ENCODE measurements around the gene C2orf76.
A peak's percentile ranks its signal among the peaks of the same experiment; 100 is the strongest.

C2orf76 gene

DNA sequence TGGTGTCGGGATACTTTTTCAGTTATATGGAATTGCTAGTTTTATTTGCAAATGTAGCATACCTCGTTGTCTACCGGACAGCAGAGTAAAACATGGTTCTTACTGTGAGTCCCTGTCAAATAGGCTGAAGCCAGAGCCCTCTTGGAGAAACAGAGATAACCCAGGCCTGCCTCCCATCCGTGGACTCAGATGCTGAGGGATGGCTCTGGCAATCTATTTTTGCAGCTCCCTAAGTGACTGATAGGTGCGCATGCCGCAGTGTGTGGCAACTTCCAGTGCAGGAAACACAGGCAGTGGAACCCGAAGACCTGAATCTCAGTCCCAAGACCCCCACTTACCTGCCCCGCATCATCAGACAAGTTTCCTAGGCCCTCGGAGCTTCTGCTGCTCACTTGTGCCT, 109.4 kb downstream of the C2orf76 start:
- Histone ChIP-seq H3K4me1 (ENCODE audit: control insufficient read depth, low read depth, low read length) (peaks cover 44% of the 10 kb centered on the region), H3K4me3 (ENCODE audit: low read length) (no peak overlapping the region), H3K36me3 (ENCODE audit: control insufficient read depth, low read depth, low read length) (peaks cover 6% of the 10 kb centered on the region), H3K27me3 (ENCODE audit: control insufficient read depth, insufficient read depth, low read length) (no peaks in the 10 kb centered on the region), H3K9me3 (ENCODE audit: control insufficient read depth, low read depth, low read length) (no peaks in the 10 kb centered on the region), H3K27ac (ENCODE audit: low read length) (no peak overlapping the region), H3K9ac (ENCODE audit: low read length) (no peak overlapping the region)

DNA sequence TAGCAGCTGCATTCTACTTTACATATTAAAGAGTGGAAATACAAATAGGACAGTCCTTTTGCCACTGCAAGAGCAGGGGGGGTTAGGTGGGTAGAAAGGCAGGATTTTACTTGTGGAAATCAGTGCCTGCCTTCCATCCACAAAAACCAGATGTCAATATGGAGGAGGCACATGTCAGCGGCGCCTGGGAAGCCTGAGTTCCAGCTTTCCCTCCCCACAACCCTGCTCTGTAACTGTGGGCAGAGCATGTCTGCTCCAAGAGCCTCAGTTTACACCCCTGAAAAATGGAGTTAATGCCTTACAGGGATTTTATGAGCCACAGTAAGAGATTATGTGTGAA, 110.1 kb downstream of the C2orf76 start:
- Histone ChIP-seq H3K4me1 (ENCODE audit: control insufficient read depth, low read depth, low read length) (peaks cover 44% of the 10 kb centered on the region), H3K9ac (ENCODE audit: low read length) (peak overlapping the region; percentile 24), H3K27ac (ENCODE audit: low read length) (no peak overlapping the region), H3K27me3 (ENCODE audit: control insufficient read depth, insufficient read depth, low read length) (no peaks in the 10 kb centered on the region), H3K4me3 (ENCODE audit: low read length) (peak overlapping the region; percentile 1), H3K9me3 (ENCODE audit: control insufficient read depth, low read depth, low read length) (no peaks in the 10 kb centered on the region), H3K36me3 (ENCODE audit: control insufficient read depth, low read depth, low read length) (peaks cover 9% of the 10 kb centered on the region)

DNA sequence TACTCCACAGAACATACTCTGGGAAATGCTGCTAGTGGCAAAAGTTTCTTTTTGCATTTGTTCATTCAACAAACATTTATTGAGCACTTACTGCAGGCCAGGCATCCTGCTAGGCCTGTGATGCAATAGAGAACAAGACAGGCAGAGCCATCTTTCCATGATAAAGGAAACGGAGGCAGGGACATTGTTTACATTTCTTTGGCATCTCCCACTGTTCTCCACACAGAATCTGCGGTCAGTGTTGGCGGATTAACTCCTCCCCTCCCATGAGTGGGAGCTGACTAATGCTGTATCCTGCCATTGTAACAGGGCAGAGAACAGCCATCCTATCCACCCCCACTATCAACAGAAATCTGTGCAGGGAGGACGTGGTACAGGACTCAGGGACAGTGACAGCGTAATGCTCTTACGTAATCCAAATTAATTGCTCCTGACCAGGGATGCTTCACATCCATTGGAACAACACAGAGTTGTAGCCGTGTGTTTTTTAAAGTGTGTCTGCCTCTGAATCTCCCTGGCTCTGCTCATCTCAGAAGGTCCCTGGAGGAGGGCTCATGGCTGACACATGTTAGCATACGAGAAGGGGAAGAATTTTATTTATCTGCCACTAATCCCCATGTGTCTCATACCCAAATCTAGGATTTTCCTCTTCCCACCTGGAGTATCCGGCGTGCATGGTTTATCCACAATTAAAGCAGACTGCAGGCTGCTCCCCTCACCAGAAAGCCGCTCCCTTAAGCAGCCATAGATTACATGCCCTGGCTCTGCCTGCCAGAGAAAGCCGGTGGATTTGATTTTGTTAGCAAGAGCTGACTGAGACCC, 110.7 kb downstream of the C2orf76 start:
- H3K36me3 ChIP-seq (ENCODE audit: control insufficient read depth, low read depth, low read length), result peaks cover 9% of the 10 kb centered on the region
- peaks cover 44% of the 10 kb centered on the region for H3K4me1 ChIP-seq (ENCODE audit: control insufficient read depth, low read depth, low read length)
- H3K9ac ChIP-seq (ENCODE audit: low read length), result peak overlapping the region; percentile 24
- H3K27me3 ChIP-seq (ENCODE audit: control insufficient read depth, insufficient read depth, low read length), result no peaks in the 10 kb centered on the region
- no peak overlapping the region for H3K27ac ChIP-seq (ENCODE audit: low read length)
- peak overlapping the region; percentile 1 for H3K4me3 ChIP-seq (ENCODE audit: low read length)
- no peaks in the 10 kb centered on the region for H3K9me3 ChIP-seq (ENCODE audit: control insufficient read depth, low read depth, low read length)

DNA sequence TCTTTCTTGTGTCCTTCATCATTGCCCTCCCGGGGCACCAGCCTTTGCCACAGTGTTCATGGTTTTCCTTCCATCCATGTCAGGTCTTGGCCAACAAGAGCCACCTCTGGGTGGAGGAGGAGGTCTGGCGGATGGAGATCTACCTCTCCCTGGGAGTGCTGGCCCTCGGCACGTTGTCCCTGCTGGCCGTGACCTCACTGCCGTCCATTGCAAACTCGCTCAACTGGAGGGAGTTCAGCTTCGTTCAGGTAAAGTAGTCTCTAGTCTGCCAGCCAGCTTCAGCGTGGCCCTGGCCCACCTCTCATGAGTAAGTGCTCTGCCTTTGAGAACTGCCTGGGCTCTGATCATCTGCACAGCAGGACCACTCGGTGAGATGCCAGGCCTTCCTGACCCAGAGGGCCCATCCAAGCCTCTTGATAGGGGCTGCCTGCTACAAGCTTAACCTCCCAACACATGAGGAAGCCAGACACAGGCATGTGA, 112.0 kb downstream of the C2orf76 start:
- H3K4me1 ChIP-seq (ENCODE audit: control insufficient read depth, low read depth, low read length), result peaks cover 43% of the 10 kb centered on the region
- no peak overlapping the region for H3K4me3 ChIP-seq (ENCODE audit: low read length)
- H3K36me3 ChIP-seq (ENCODE audit: control insufficient read depth, low read depth, low read length), result peaks cover 9% of the 10 kb centered on the region
- H3K9ac ChIP-seq (ENCODE audit: low read length), result no peak overlapping the region
- H3K27ac ChIP-seq (ENCODE audit: low read length), result no peak overlapping the region
- H3K9me3 ChIP-seq (ENCODE audit: control insufficient read depth, low read depth, low read length), result no peaks in the 10 kb centered on the region
- H3K27me3 ChIP-seq (ENCODE audit: control insufficient read depth, insufficient read depth, low read length), result no peaks in the 10 kb centered on the region

DNA sequence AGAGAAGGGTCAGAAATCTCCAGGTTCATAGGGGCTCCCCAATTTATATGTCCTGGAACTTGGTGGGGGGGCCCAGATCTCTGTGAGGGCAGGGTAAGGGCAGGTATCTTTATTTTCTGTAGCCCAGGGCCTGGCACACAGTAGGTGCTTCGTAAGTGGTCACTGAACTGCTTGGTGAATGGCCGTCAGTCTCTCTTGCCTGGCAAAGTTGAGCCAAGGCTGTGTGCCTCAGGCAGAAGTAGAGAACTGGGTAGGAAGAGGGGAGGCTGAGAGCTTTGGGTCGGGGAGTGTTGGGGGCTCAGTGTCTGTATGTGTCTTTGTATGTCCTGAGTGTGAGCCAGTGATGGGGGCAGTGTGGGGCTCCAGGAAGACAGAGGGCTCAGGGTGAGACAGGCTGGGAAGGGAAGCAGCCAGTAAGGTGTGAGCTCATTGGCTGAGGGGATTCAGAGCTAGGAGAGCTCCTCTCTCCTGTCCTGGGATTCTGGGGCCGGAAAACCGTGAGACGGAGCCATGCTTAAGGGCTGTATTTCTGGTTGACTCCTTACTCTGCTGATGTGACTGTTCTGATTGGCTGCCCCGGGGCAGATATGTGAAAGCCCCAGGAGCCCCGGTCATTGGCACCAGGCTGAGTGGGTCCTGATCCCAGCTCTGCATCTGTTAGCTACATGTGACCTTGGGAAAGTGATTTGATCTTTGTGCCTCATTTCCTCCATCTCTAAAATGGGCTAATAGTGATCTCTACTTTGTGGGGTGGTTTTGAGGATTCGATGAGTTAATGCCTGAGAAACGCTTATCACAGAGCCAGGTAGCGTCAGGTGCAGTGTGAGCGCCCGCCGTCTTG, 112.7 kb downstream of the C2orf76 start:
- Histone ChIP-seq H3K27me3 (ENCODE audit: control insufficient read depth, insufficient read depth, low read length) (no peaks in the 10 kb centered on the region), H3K9ac (ENCODE audit: low read length) (no peak overlapping the region), H3K36me3 (ENCODE audit: control insufficient read depth, low read depth, low read length) (peaks cover 11% of the 10 kb centered on the region), H3K4me3 (ENCODE audit: low read length) (no peak overlapping the region), H3K27ac (ENCODE audit: low read length) (no peak overlapping the region), H3K4me1 (ENCODE audit: control insufficient read depth, low read depth, low read length) (peaks cover 36% of the 10 kb centered on the region), H3K9me3 (ENCODE audit: control insufficient read depth, low read depth, low read length) (no peaks in the 10 kb centered on the region)

DNA sequence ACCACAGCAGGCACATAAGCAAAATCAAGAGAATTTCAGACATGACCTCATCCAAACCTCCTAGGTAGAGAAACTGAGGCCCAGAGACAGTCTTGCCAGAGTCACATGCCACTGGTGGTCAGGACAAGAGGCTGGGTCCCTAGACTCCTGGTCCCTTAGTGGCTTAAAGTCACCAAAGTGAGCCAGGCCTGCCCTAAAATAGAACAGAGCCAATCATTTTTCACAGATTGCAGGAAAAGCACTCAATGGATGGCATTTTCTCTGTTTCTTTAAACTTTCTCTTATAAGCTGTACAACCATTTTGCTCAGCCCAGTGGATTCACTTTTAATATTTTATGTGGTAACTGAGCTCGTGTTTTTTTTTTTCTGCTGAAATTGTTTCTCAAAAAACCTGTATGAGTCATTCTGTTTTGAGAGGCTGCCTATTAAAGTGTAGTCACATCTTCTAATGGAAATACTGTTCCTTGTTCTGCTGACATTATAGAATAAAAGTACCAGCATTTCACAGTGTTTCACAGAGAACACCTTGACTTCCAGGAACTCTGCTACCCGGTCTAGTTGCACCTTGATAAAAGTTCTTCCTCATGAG, 113.4 kb downstream of the C2orf76 start:
- no peak overlapping the region for H3K4me3 ChIP-seq (ENCODE audit: low read length)
- H3K4me1 ChIP-seq (ENCODE audit: control insufficient read depth, low read depth, low read length), result peaks cover 33% of the 10 kb centered on the region
- H3K27me3 ChIP-seq (ENCODE audit: control insufficient read depth, insufficient read depth, low read length), result no peaks in the 10 kb centered on the region
- H3K36me3 ChIP-seq (ENCODE audit: control insufficient read depth, low read depth, low read length), result peaks cover 13% of the 10 kb centered on the region
- no peak overlapping the region for H3K27ac ChIP-seq (ENCODE audit: low read length)
- no peaks in the 10 kb centered on the region for H3K9me3 ChIP-seq (ENCODE audit: control insufficient read depth, low read depth, low read length)
- H3K9ac ChIP-seq (ENCODE audit: low read length), result no peak overlapping the region
